ENCODE results near the gene SPATA31E1.

DNA sequence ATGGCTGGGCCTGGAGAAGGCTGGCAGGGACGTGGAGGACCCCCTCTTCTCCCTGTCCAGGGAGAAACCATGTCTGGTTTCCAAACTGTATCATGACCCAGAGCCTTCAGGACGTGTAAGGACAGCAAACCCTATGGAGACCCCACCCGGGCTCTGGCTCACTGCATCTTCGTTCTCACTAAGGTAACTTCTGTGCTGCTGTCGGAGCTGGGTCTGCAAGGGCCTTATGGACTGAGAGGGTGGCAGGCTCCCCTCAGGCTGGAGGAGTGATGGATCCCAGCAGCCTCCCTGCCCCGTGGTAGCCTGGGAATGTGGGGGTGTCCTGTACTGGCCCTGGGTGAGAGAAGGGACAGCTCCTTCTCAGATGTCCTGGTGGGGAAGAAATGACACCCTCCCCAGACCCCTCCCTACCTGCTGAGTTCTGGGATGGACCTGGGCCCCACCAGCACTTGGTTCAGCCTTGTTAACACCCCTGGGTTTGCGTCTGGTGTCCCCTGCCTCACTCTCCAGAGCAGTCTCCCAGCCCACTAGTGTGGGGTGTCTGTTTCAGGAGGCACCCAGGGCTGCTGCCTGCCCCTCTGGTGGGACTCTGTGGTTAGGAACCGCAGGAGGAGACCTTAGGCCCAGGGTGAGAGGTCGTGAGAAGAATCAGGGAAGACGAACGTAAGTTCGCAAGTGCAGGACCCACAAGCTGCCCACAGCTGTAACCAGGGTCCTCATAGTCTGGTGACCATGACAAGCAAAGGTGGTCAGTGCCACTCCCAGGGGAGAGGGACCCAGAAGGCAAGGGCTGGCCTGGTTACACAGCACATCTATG, 6.6 kb downstream of the SPATA31E1 start:
- TF ChIP-seq, protein P1, sequence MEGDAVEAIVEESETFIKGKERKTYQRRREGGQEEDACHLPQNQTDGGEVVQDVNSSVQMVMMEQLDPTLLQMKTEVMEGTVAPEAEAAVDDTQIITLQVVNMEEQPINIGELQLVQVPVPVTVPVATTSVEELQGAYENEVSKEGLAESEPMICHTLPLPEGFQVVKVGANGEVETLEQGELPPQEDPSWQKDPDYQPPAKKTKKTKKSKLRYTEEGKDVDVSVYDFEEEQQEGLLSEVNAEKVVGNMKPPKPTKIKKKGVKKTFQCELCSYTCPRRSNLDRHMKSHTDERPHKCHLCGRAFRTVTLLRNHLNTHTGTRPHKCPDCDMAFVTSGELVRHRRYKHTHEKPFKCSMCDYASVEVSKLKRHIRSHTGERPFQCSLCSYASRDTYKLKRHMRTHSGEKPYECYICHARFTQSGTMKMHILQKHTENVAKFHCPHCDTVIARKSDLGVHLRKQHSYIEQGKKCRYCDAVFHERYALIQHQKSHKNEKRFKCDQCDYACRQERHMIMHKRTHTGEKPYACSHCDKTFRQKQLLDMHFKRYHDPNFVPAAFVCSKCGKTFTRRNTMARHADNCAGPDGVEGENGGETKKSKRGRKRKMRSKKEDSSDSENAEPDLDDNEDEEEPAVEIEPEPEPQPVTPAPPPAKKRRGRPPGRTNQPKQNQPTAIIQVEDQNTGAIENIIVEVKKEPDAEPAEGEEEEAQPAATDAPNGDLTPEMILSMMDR (IDR thresholded peaks at IDR 0.05) = no peak
- TF ChIP-seq POLR2A (IDR thresholded peaks at IDR 0.05) (no peak), POLR2AphosphoS5 (IDR thresholded peaks at IDR 0.05; ENCODE audit: insufficient read depth in 1 of 2, low read depth in 1 of 2) (no peak)
